Daoy (cell line): ENCODE data around the gene MTHFD1L. TPM values are rescaled to one million over a fixed set of nuclear protein-coding genes. Genes with fewer than 3 reads are reported as not detected.
"Not testable (repeated sequence)": the region's sequence is repeated elsewhere in the genome, so short reads cannot be mapped to it uniquely, and the experiment has no call there.

Experiments
- DNase-seq: peaks from one replicate; pipeline ENCODE4 v3.0.0-alpha.2; 2015; ENCODE audit warnings: low read depth
- total RNA-seq: library from RNA; depleted of rRNA; stranded (reverse); fragments of >200 nt; shearing (Covaris generic); gene quantifications from 2 replicates; pipeline ENCODE4 v1.2.3, GENCODE V29; 2014; rRNA removed

The MTHFD1L gene
- total RNA-seq = 17.8 and 21.6 TPM in 2 replicates

DNA sequence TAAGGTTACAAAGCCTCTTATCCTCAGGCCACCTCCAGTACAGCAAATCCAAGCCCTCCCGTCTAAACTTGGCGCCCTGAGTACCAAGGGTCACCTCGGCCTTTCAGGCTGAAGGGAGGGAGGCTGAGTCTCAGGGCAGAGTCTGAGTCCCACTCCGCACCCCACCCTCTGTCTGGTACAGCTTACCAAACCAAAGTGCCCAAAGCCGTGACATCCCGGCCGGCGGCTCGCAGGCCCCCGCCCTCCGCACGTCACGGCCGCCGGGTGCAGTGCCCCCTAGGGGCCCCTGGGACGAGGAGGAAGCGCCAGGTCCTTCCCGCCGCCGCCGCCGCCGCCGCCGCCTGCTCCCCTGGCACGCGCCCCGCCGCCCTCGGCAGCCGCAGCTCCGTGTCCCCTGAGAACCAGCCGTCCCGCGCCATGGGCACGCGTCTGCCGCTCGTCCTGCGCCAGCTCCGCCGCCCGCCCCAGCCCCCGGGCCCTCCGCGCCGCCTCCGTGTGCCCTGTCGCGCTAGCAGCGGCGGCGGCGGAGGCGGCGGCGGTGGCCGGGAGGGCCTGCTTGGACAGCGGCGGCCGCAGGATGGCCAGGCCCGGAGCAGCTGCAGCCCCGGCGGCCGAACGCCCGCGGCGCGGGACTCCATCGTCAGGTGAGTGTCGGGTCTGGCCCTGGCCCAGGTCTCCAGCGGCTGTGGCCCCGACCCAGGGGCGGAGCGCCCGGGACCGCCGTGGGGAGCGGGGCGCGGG is at the start of gene MTHFD1L:
MTHFD1L (plus strand) TSS at position 297 of the 741 bp plus-strand sequence; CDS start at position 418, 121 bp downstream.
- peak; percentile 92 for DNase-seq

DNA sequence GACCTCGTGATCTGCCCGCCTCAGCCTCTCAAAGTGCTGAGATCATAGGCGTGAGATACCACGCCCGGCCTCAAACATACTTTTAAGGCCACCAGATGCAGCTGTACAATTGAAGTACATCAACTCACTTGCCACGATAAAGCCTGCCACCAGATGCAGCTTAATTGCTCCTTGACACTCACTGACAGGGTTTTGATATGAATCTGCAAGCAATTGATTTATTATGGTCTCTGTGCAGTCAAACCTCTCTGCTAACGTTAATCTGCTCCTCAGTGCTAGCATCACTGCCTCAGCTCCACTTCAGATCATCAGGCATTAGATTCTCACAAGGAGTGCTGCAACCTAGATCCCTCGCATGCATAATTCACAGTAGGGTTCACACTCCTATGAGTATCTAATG is 48.9 kb upstream of the MTHFD1L start:
- DNase-seq = not testable (repeated sequence)

GRCh38 chr6:150822932-150823331 is 42.6 kb upstream of the MTHFD1L start:
- DNase-seq = no peak

- no peak for DNase-seq
Observed at GRCh38 chr6:150826788-150827187, 38.7 kb upstream of the MTHFD1L start.

DNA sequence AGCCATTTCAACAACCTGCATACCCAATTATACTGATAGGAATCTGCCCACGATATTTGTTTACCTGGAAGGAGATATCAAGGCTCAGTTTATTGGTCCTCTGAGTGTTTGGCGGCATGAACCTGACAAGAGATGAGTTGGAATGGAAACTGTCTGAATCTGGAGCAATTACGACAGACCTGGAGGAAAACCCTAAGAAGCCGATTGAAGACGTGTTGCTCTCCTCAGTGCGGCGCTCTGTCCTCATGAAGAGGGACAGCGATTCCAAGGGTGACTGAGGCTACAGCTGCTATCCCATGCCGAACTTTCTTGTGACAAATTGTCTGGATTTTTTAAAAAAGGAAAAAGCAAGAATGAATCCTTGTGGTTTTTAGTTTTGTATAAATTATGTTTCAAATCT is 37.4 kb upstream of the MTHFD1L start:
- not testable (repeated sequence) for DNase-seq

- no peak for DNase-seq
Observed at GRCh38 chr6:150830439-150831165, 34.9 kb upstream of the MTHFD1L start.

GRCh38 chr6:150831577-150831976 is 33.9 kb upstream of the MTHFD1L start:
- no peak for DNase-seq

GRCh38 chr6:150835620-150836019 is 29.9 kb upstream of the MTHFD1L start:
- no peak for DNase-seq

DNA sequence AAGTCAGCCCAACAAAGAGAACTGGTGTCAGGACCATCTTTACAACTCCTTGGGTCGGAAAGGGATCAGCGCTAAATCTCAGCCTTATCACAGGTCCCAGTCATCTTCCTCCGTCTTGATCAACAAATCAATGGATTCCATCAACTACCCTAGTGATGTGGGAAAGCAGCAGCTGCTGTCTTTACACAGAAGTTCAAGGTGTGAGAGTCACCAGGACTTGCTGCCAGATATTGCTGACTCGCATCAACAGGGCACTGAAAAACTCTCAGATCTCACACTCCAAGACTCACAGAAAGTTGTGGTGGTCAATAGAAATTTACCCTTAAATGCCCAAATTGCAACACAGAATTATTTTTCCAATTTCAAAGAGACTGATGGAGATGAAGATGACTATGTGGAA is 25.3 kb upstream of the MTHFD1L start:
- DNase-seq = no peak

DNA sequence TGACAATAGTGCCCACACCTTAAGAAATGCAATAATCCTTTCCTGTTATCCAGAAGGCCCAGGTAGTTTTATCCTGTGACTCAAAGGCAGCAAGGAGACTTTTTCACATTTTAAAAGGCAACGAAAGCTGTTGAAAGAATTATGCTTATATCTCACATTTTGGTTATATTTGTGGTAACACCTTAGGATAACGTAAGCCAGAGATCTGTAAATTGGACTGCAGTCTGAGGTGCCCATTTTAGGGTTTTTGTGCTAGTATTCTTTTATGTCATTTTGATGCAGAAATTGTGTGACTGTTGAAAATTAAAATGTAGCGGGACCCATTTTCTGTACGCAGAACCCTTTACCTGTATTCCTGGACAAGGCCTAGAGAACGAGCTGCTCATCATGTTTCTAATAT is 24.3 kb upstream of the MTHFD1L start:
- no peak for DNase-seq

DNA sequence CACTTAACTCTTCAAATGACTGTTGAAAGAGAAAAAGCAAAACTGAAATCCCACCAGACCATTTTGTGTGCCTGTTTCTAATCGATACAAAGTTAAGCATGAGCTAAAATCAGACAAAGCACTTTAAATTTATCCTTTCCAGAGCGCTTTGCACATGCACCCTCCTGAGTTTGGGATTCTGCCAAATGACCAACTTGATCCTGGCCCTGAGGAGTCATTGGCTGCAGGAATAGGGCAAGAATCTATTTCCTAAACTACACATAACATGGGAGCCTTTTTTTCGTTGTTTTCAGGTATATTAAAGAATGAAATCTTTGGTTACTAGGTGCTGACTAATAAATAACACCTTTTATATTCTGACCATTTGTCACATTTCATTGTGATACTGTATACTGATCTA is 23.8 kb upstream of the MTHFD1L start:
- no peak for DNase-seq

DNA sequence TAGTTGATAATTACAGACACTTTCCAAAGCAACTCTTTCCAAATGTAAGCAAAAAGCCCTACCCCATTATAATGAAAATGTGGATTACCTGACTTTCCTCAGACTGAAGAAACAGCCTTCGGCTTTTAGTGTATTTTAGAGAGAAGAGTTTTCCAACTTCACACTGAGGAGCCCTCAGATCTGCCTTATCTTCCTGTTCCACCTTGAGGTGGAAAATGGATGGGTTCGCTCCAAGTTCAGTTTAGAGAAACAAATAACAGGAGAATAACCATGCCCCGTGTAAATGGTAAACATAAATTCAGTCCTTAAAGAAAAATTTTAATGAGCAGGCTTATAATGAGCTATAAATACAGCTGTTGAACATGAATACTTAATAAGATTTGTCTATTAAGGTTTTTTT is 21.1 kb upstream of the MTHFD1L start:
- no peak for DNase-seq

- DNase-seq = no peak
Observed at GRCh38 chr6:150846641-150847040, 18.9 kb upstream of the MTHFD1L start.

DNA sequence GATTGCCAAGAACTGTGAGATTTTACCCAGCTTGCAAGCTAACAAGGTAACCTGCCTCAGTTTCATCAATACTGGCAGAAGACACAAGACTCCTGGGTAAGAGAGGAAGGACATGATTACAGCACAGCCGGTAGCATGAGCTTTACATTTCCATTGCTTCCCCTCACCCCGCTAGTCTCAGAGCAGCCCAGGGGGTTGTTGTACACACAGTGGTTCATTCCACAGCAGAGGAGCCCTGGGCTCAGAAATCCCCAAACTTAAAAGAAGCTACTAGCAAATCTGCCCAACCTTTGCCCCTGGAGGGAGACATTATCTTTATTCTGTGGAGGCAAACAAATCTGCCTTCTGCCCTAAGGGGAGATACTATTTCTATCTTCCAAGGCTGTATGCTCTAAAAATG is 17.1 kb upstream of the MTHFD1L start:
- no peak for DNase-seq

GRCh38 chr6:150854392-150854791 is 11.1 kb upstream of the MTHFD1L start:
- not testable (repeated sequence) for DNase-seq

DNA sequence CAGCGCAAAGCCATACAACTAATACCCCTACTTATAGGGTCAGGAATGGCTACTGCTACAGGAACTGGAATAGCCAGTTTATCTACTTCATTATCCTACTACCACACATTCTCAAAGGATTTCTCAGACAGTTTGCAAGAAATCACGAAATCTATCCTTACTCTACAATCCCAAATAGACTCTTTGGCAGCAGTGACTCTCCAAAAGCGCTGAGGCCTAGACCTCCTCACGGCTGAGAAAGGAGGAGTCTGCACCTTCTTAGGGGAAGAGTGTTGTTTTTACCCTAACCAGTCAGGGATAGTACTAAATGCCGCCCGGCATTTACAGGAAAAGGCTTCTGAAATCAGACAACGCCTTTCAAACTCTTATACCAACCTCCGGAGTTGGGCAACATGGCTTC is 10.3 kb upstream of the MTHFD1L start:
- not testable (repeated sequence) for DNase-seq

GRCh38 chr6:150857062-150857944 is 8.2 kb upstream of the MTHFD1L start:
- peak; percentile 83 for DNase-seq

DNA sequence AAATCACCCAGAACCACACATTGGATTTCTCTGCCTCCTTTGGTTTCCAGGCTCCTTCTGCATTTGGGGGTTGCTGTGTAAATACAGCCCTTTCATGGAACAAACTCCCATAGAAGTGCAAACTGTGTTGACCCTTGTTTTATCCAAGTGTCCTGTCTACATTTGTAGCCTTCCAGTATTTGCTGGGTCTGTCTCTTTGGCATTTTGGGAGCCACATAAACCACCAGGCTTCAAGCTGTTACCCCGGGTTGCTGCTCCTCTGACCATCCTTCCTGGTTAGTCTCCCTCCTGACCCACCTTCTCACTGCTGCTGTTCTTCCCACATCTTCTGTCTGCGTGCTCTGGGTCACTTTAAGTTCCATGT is 7.6 kb upstream of the MTHFD1L start:
- no peak for DNase-seq

GRCh38 chr6:150861448-150862168 is 3.9 kb upstream of the MTHFD1L start:
- DNase-seq = peak; percentile 37

DNA sequence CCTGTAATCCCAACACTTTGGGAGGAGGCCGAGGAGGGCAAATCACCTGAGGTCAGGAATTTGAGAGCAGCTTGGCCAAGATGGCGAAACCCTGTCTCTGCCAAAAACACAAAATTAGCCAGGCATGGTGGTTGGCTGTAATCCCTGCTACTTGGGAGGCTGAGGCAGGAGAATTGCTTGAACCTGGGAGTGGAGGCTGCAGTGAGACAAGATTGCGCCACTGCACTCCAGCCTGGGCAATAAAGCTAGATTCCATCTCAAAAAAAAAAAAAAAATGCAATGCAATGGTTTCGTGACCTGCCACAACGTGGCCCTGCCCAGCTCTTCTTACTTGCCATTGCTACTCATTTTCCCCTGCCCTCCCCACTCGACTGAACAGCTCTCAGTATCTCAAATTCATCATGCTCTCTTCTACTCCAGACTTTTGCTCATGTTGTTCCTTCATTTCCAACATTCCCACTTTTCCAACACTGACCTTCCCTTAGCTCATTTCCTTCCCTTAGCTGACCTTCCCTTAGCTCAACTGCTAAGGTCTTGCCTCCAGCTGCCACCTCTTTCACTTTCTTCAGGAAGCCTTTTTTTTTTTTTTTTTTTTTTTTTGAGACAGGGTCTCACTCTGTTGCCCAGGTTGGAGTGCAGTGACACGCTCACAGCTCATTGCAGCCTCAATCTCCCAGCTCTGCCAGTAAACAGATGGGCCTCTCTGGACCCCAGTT is 2.1 kb upstream of the MTHFD1L start:
- DNase-seq = no peak

GRCh38 chr6:150865043-150865405 is 478 bp upstream of the MTHFD1L start:
- peak; percentile 15 for DNase-seq
